K562 (cell line): ENCODE measurements around the gene HMCN1. TPM values are rescaled to one million over a fixed set of nuclear protein-coding genes. Genes with fewer than 3 reads are reported as not detected.

Source experiments
- ATAC-seq: fragments of 200-7000 bp; cut with Tn5 transposase; 3 replicates; pipeline ENCODE4 v1.9.1; 2020; ENCODE audit warnings: moderate library complexity
- BruUV-seq: library from RNA; stranded (reverse); fragments of 400-500 nt; replicated peaks from 2 replicates; lab custom pipeline; 2021; lab: Mats Ljungman, UMichigan
- CTCF ChIA-PET: fragments of 300-600 bp; formaldehyde crosslinking; extraction: SDS; loops from one replicate; lab custom pipeline; 2021; ENCODE audit warnings: low intra/inter-chr PET ratio; lab: Yijun Ruan, JAX
- POLR2A ChIA-PET: fragments of 300-600, 350-650 bp; sonication (Branson Sonifier 250); formaldehyde crosslinking; extraction: SDS; loops from one replicate; lab custom pipeline; 2021; ENCODE audit warnings: antibody characterized with exemption, inconsistent platforms; lab: Yijun Ruan, JAX
- DNase-seq, 4 experiments: peaks; one replicate each; pipeline versions ENCODE4 v3.0.0 to v3.0.0-alpha.2; 2011 to 2018; ENCODE audit warnings: low spot score in 3 of 4, mixed read lengths in 3 of 4; ENCODE audit errors: extremely low read depth in 1 of 4
- FAIRE-seq: peaks from 2 replicates; lab custom pipeline; 2011; peaks lifted over from hg19 to GRCh38; lab: Jason Lieb, UNC
- H2AFZ ChIP-seq: 2 replicates; pipeline ENCODE4 v1.6.0; 2011; ENCODE audit warnings: low read depth, low read length, control low read depth, inconsistent platforms
- H3K27ac ChIP-seq: fragments of 200-600 bp; 3 replicates; pipeline ENCODE4 v1.8.0; 2011; ENCODE audit warnings: low read depth, mild to moderate bottlenecking, control low read depth, inconsistent platforms, low read length, moderate library complexity, mixed read lengths; ENCODE audit errors: extremely low read depth
- H3K27me3 ChIP-seq, 2 experiments: fragments of 300-600 bp in 1 of 2; 2 replicates in 1 of 2; 3 replicates in 1 of 2; pipeline versions ENCODE4 v1.6.0 to v1.8.0; 2011; ENCODE audit warnings: inconsistent platforms in 2 of 2, low read length in 2 of 2, mild to moderate bottlenecking in 1 of 2, mixed read lengths in 1 of 2, moderate library complexity in 1 of 2; ENCODE audit not compliant: control insufficient read depth in 2 of 2, insufficient read depth in 2 of 2
- H3K36me3 ChIP-seq: fragments of 300-600 bp; 3 replicates; pipeline ENCODE4 v1.8.0; 2011; ENCODE audit warnings: mild to moderate bottlenecking, low read length, inconsistent platforms; ENCODE audit not compliant: control insufficient read depth, insufficient read depth
- H3K4me1 ChIP-seq, 2 experiments: fragments of 200-600 bp in 1 of 2; replicated peaks in 1 of 2; 2 replicates in 1 of 2; 3 replicates in 1 of 2; pipeline versions ENCODE4 v1.5.1 to v1.8.0; 2011; ENCODE audit warnings: inconsistent platforms in 2 of 2, low read length in 2 of 2, mild to moderate bottlenecking in 1 of 2, mixed read lengths in 1 of 2, moderate library complexity in 1 of 2; ENCODE audit not compliant: control insufficient read depth in 2 of 2, insufficient read depth in 2 of 2
- H3K4me2 ChIP-seq: 2 replicates; pipeline ENCODE4 v1.6.1; 2011; ENCODE audit warnings: low read length, control low read depth, inconsistent platforms, mixed read lengths; ENCODE audit not compliant: insufficient read depth
- H3K4me3 ChIP-seq: fragments of 200-600 bp; sonication (generic), shearing (Covaris generic); 2 replicates; pipeline ENCODE4 v1.5.1; 2016; ENCODE audit warnings: control low read depth, inconsistent platforms
- H3K79me2 ChIP-seq: fragments of 200-600 bp; 3 replicates; pipeline ENCODE4 v1.8.0; 2011; ENCODE audit warnings: low read length, inconsistent platforms; ENCODE audit not compliant: control insufficient read depth, insufficient read depth
- H3K9ac ChIP-seq, 2 experiments: 2 replicates each; pipeline versions ENCODE4 v1.6.0 to v1.6.1; 2011; ENCODE audit warnings: low read depth in 2 of 2, low read length in 2 of 2, control low read depth in 1 of 2, inconsistent platforms in 1 of 2, mild to moderate bottlenecking in 1 of 2, mixed read lengths in 1 of 2; ENCODE audit not compliant: insufficient read depth in 1 of 2
- H3K9me1 ChIP-seq: one replicate; pipeline ENCODE4 v1.6.0; 2011; ENCODE audit warnings: inconsistent platforms, mild to moderate bottlenecking, low read length, moderate library complexity; ENCODE audit not compliant: control insufficient read depth, insufficient read depth
- H3K9me3 ChIP-seq: replicated peaks from 2 replicates; pipeline ENCODE4 v1.5.1; 2011; ENCODE audit warnings: low read depth, low read length, inconsistent platforms; ENCODE audit not compliant: control insufficient read depth, insufficient read depth
- H4K20me1 ChIP-seq: replicated peaks from 2 replicates; pipeline ENCODE4 v1.6.1; 2011; ENCODE audit warnings: low read length, inconsistent platforms, mixed read lengths; ENCODE audit not compliant: control insufficient read depth, insufficient read depth
- BHLHE40 ChIP-seq: IDR thresholded peaks from 2 replicates; pipeline ENCODE4 v1.6.1; 2011; ENCODE audit warnings: low read length, improper control_type of control experiment
- CBFA2T2 ChIP-seq: fragments of 450-650 bp; conservative IDR thresholded peaks from 2 replicates; pipeline ENCODE4 v1.6.1; 2017; ENCODE audit warnings: mild to moderate bottlenecking
- CBX8 ChIP-seq: fragments of 200-600 bp; sonication (generic); IDR thresholded peaks from 2 replicates; pipeline ENCODE4 v1.6.1; 2012; ENCODE audit warnings: borderline replicate concordance, mixed run types, low read depth, mild to moderate bottlenecking, moderate library complexity, mixed read lengths, low read length, control low read depth, inconsistent platforms; ENCODE audit not compliant: poor library complexity, severe bottlenecking; ENCODE audit errors: extremely low read depth
- CHD4 ChIP-seq: fragments of 200-600 bp; sonication (generic); IDR thresholded peaks from 3 replicates; pipeline ENCODE4 v1.6.1; 2012; ENCODE audit warnings: low read depth, mild to moderate bottlenecking, mixed read lengths, low read length, inconsistent platforms; ENCODE audit not compliant: insufficient read depth, insufficient replicate concordance, poor library complexity, severe bottlenecking
- FOS ChIP-seq: IDR thresholded peaks from 3 replicates; pipeline ENCODE4 v1.6.1; 2011; ENCODE audit not compliant: insufficient read length; ENCODE audit errors: extremely low read depth
- FOXA1 ChIP-seq: fragments of 450-650 bp; IDR thresholded peaks from 2 replicates; pipeline ENCODE4 v1.6.1; 2016; ENCODE audit warnings: mild to moderate bottlenecking, borderline replicate concordance
- GATAD2A ChIP-seq: fragments of 450-650 bp; IDR thresholded peaks from 2 replicates; pipeline ENCODE4 v1.6.1; 2017
- KLF13 ChIP-seq: fragments of 450-650 bp; IDR thresholded peaks from 2 replicates; pipeline ENCODE4 v1.6.1; 2016; ENCODE audit warnings: missing genetic modification characterization, low read depth, mild to moderate bottlenecking, missing compliant biosample characterization, moderate library complexity, borderline replicate concordance
- KLF16 ChIP-seq: IDR thresholded peaks from 2 replicates; pipeline ENCODE4 v1.6.1; 2016; ENCODE audit warnings: antibody characterized with exemption
- MEF2D ChIP-seq: conservative IDR thresholded peaks from 2 replicates; pipeline ENCODE4 v1.6.1; 2016; ENCODE audit warnings: low read depth, missing genetic modification characterization, missing compliant biosample characterization
- MTF1 ChIP-seq: fragments of 250-450 bp; sonication (Bioruptor Pico); IDR thresholded peaks from 2 replicates; pipeline ENCODE4 v1.9.0; 2021; ENCODE audit warnings: moderate library complexity, mild to moderate bottlenecking, inconsistent platforms, borderline replicate concordance
- PHB ChIP-seq: fragments of 250-450 bp; sonication (Bioruptor Pico); IDR thresholded peaks from 2 replicates; pipeline ENCODE4 v1.5.0; 2021
- PHB2 ChIP-seq: fragments of 450-650 bp; IDR thresholded peaks from 2 replicates; pipeline ENCODE4 v1.6.1; 2017; ENCODE audit warnings: low read depth
- SETDB1 ChIP-seq: IDR thresholded peaks from one replicate; pipeline ENCODE4 v1.6.1; 2012; ENCODE audit warnings: low read length, control low read depth, inconsistent platforms
- TCF3 ChIP-seq: sonication (generic); formaldehyde crosslinking; IDR thresholded peaks from 2 replicates; pipeline ENCODE4 v1.4.0; 2020; ENCODE audit warnings: mild to moderate bottlenecking, missing genetic modification reagents
- TGIF2 ChIP-seq: sonication (generic); formaldehyde crosslinking; IDR thresholded peaks from 2 replicates; pipeline ENCODE4 v1.8.1; 2022; ENCODE audit warnings: mild to moderate bottlenecking, missing genetic modification reagents, moderate library complexity
- TRIM28 ChIP-seq: fragments of 450-650 bp; IDR thresholded peaks from 2 replicates; pipeline ENCODE4 v1.6.1; 2017
- ZNF316 ChIP-seq: fragments of 450-650 bp; IDR thresholded peaks from 2 replicates; pipeline ENCODE4 v1.6.1; 2016
- ZNF586 ChIP-seq: fragments of 450-650 bp; formaldehyde crosslinking; conservative IDR thresholded peaks from 2 replicates; pipeline ENCODE4 v1.4.0; 2020; ENCODE audit warnings: mild to moderate bottlenecking, moderate library complexity
- WGBS: fragments of 100-300 bp; shearing (Covaris generic); methylation state at CpG from one replicate; pipeline ENCODE4 v1.1.6; 2016; ENCODE audit warnings: low coverage, mixed read lengths; ENCODE audit not compliant: insufficient coverage; ENCODE audit errors: missing lambda C conversion rate; 5-methylcytosine and 5-hydroxymethylcytosine counted together
- in situ Hi-C: fragments of 300-500 bp; cut with MboI; formaldehyde crosslinking; loops from 4 replicates; pipeline ENCODE4 v1.15.0; 2018; ENCODE audit warnings: inconsistent platforms, mixed read lengths
- intact Hi-C: fragments of 100-400 bp; cut with micrococcal nuclease; formaldehyde crosslinking; loops from 2 replicates; pipeline ENCODE4 v1.14.2; 2022
- polyA plus RNA-seq, 8 experiments: library from polyadenylated mRNA; depleted of rRNA in 4 of 8; stranded (reverse) in 5 of 8; unstranded in 3 of 8; fragments of >200 nt; fragmentation: Nextera tagmentation in 2 of 8; fragmentation: Illumina TruSeq in 1 of 8; extraction: Ambion mirVana in 2 of 8; extraction: Trizol in 1 of 8; gene quantifications; 2 replicates each; pipeline versions ENCODE4 v1.2.1 to v1.2.3, GENCODE V29; 2011 to 2014; ENCODE audit warnings: inconsistent platforms in 1 of 8, missing spikeins in 1 of 8
- total RNA-seq, 7 experiments: library from RNA; depleted of rRNA in 6 of 7; stranded (reverse); fragments of >200 nt in 6 of 7; fragmentation: Illumina TruSeq in 2 of 7; extraction: Trizol in 2 of 7; gene quantifications; 2 replicates each; pipeline versions ENCODE4 v1.2.1 to v1.2.3, GENCODE V29; 2011 to 2021; ENCODE audit warnings: low replicate concordance in 1 of 7

Gene HMCN1
- total and polyA plus RNA-seq, 9 of the 15 experiments (the other 6 are each of a cell fraction or from before 2014, with no cell fraction given) = 0.07 to 0.36 (median 0.21) TPM

DNA sequence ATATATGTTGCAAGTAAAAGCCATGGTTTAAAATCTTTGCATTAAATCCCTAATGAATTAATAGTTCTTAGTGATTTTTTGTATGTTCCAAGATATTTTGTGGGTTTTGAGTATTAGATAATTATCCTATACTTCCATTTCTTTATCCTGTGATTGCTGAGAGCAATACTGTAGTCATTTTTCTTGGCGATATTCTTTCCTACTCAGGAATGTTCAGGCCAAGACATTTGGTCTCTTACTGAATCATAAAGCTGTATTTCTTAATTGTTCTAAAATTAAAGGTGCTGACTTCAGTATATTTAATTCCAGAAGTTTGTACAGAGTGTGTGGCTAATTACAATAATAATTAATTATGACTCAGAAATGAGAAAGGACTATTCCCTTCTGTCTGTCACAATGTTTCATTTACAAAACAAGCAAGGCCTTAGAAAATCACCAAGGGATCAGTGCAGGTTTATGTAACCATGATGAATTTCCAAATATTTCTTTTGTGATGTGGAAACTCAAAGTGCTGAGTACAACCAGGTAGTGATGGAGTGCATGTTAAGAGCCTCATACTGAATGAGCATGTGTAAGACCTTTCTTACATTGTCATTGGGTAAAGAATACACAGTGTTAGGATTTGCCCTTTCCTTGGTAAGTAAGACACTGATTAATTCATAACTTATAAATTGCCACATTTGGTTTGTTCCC is 161.2 kb downstream of the HMCN1 start:
- BruUV-seq = no TSS peak
- WGBS = 16% methylated on average over 1 of the region's 1 CpG
- Histone ChIP-seq H3K4me1 (no peaks in the 10 kb centered on the region; a peak in 1 of 5 replicates), H3K27ac (no peak overlapping the region), H3K27me3 (no peaks in the 10 kb centered on the region), H3K9me3 (no peaks in the 10 kb centered on the region), H3K4me2 (no peak overlapping the region), H2AFZ (no peak overlapping the region), H3K9ac (no peak overlapping the region), H4K20me1 (no peaks in the 10 kb centered on the region), H3K79me2 (no peaks in the 10 kb centered on the region), H3K4me3 (no peak overlapping the region), H3K36me3 (no peaks in the 10 kb centered on the region), H3K9me1 (no peaks in the 10 kb centered on the region)
- in situ Hi-C loops (no loop called here), intact Hi-C loops (no loop called here)
- ChIA-PET POLR2A (no interaction called here), CTCF (no interaction called here)
- ATAC-seq (no peak), FAIRE-seq (no peak), DNase-seq (no peak)
- TF ChIP-seq ZNF586 (CRISPR knock-in tag) = no peak
- no peak for TF ChIP-seq PHB (CRISPR knock-in tag)
- no peak for TF ChIP-seq BHLHE40
- TF ChIP-seq GATAD2A = no peak
- no peak for TF ChIP-seq CBFA2T2
- TF ChIP-seq FOS = no peak
- TF ChIP-seq TGIF2 (CRISPR knock-in tag) = no peak
- no peak for TF ChIP-seq TCF3 (CRISPR knock-in tag)
- no peak for TF ChIP-seq MEF2D (tag)
- TF ChIP-seq MTF1 (CRISPR knock-in tag) = no peak
- no peak for TF ChIP-seq TRIM28
- no peak for TF ChIP-seq ZNF316
- no peak for TF ChIP-seq KLF13 (tag)
- TF ChIP-seq CBX8 = no peak
- no peak for TF ChIP-seq SETDB1
- TF ChIP-seq PHB2 = no peak
- no peak for TF ChIP-seq KLF16
- no peak for TF ChIP-seq FOXA1
- TF ChIP-seq CHD4 = no peak
